Keratinocyte (primary cell): ENCODE data around the gene DUSP11.
"Not testable (repeated sequence)": the region's sequence is repeated elsewhere in the genome, so short reads cannot be mapped to it uniquely, and the experiment has no call there.

Experiments
- CTCF ChIP-seq, 3 experiments: IDR thresholded peaks in 1 of 3; conservative IDR thresholded peaks in 1 of 3; optimal IDR thresholded peaks in 1 of 3; 2 replicates in 2 of 3; 3 replicates in 1 of 3; pipeline versions ENCODE3 to v1.5.1; 2011; ENCODE audit warnings: low read length in 3 of 3, mild to moderate bottlenecking in 3 of 3, moderate library complexity in 2 of 3, control low read depth in 1 of 3, inconsistent platforms in 1 of 3; ENCODE audit not compliant: insufficient read depth in 2 of 3; ENCODE audit errors: extremely low read depth in 1 of 3
- EZH2 ChIP-seq: IDR thresholded peaks from one replicate; pipeline ENCODE4 v1.6.1; 2012; ENCODE audit warnings: inconsistent platforms, mild to moderate bottlenecking, low read length, moderate library complexity

GRCh38 chr2:73783402-73783801 is 3.5 kb upstream of the DUSP11 start:
- TF ChIP-seq CTCF (optimal IDR thresholded peaks at IDR 0.05 in 1 of 3, IDR thresholded peaks at IDR 0.05 in 1 of 3, conservative IDR thresholded peaks at IDR 0.05 in 1 of 3; ENCODE audit: extremely low read depth in 1 of 3, insufficient read depth in 2 of 3, low read length in 3 of 3); EZH2: not testable (repeated sequence)
